ENCODE results near the gene MXI1.
"Not testable (repeated sequence)": the region's sequence is repeated elsewhere in the genome, so short reads cannot be mapped to it uniquely, and the experiment has no call there.

The MXI1 gene

GRCh38 chr10:110244550-110244949, 37.1 kb downstream of the MXI1 start:
- no peak for DNase-seq

- not testable (repeated sequence) for DNase-seq
Measured at GRCh38 chr10:110247833-110248232, 40.4 kb downstream of the MXI1 start.

GRCh38 chr10:110249489-110249888, 42.1 kb downstream of the MXI1 start:
- not testable (repeated sequence) for DNase-seq

- DNase-seq = not testable (repeated sequence)
Measured at GRCh38 chr10:110251392-110251791, 44.0 kb downstream of the MXI1 start.

GRCh38 chr10:110252151-110252550, 44.7 kb downstream of the MXI1 start:
- no peak for DNase-seq

GRCh38 chr10:110254467-110254866, 47.1 kb downstream of the MXI1 start:
- DNase-seq = no peak

- DNase-seq = no peak
Measured at GRCh38 chr10:110258542-110258941, 51.1 kb downstream of the MXI1 start.

GRCh38 chr10:110259317-110259716, 51.9 kb downstream of the MXI1 start:
- no peak for DNase-seq

- no peak for DNase-seq
Measured at GRCh38 chr10:110260746-110261477, 53.5 kb downstream of the MXI1 start.

GRCh38 chr10:110263164-110263563, 55.8 kb downstream of the MXI1 start:
- DNase-seq = no peak

- no peak for DNase-seq
Measured at GRCh38 chr10:110265573-110266193, 58.3 kb downstream of the MXI1 start.

- DNase-seq = no peak
Measured at GRCh38 chr10:110267276-110267675, 59.9 kb downstream of the MXI1 start.

GRCh38 chr10:110268442-110268841, 61.0 kb downstream of the MXI1 start:
- no peak for DNase-seq

- no peak for DNase-seq
Measured at GRCh38 chr10:110268971-110269370, 61.6 kb downstream of the MXI1 start.

- peak; percentile 13 for DNase-seq
Measured at GRCh38 chr10:110269374-110270318, 62.2 kb downstream of the MXI1 start.

GRCh38 chr10:110272995-110273394, 65.6 kb downstream of the MXI1 start:
- DNase-seq = not testable (repeated sequence)

- peak; percentile 58 for DNase-seq
Measured at GRCh38 chr10:110273474-110273873, 66.1 kb downstream of the MXI1 start.

GRCh38 chr10:110274072-110274627, 66.7 kb downstream of the MXI1 start:
- DNase-seq = no peak

GRCh38 chr10:110274647-110275046, 67.2 kb downstream of the MXI1 start:
- DNase-seq = no peak

GRCh38 chr10:110275128-110275729, 67.8 kb downstream of the MXI1 start:
- no peak for DNase-seq

- DNase-seq = no peak
Measured at GRCh38 chr10:110276603-110277002, 69.2 kb downstream of the MXI1 start.

GRCh38 chr10:110277591-110277990, 70.2 kb downstream of the MXI1 start:
- no peak for DNase-seq
